Measurements from ENCODE around the gene FBXO44. TPM values are rescaled to one million over a fixed set of nuclear protein-coding genes. Genes with fewer than 3 reads are reported as not detected.
A peak's percentile ranks its signal among the peaks of the same experiment; 100 is the strongest.

FBXO44 gene
- total RNA-seq, 1 experiment from 2014 or later: 22.6 TPM

DNA sequence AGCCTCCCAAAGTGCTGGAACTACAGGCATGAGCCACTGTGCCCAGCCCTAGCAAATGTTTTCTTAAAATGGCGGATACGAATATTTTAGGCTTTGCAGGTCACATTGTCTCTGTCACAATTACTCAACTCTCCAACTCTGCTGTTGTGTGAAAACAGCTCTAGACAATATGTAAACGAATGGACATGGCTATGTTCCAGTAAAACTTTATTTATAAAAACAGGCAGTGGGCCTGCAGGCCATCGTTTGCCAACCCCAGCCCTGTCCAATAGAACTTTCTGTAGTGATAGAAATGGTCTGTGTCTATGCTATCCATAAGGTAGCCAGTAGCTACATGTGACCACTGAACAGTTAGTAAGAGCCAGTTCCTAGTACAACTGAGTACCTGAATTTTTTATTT is 5.1 kb downstream of the FBXO44 start:
- TF ChIP-seq, protein P1, sequence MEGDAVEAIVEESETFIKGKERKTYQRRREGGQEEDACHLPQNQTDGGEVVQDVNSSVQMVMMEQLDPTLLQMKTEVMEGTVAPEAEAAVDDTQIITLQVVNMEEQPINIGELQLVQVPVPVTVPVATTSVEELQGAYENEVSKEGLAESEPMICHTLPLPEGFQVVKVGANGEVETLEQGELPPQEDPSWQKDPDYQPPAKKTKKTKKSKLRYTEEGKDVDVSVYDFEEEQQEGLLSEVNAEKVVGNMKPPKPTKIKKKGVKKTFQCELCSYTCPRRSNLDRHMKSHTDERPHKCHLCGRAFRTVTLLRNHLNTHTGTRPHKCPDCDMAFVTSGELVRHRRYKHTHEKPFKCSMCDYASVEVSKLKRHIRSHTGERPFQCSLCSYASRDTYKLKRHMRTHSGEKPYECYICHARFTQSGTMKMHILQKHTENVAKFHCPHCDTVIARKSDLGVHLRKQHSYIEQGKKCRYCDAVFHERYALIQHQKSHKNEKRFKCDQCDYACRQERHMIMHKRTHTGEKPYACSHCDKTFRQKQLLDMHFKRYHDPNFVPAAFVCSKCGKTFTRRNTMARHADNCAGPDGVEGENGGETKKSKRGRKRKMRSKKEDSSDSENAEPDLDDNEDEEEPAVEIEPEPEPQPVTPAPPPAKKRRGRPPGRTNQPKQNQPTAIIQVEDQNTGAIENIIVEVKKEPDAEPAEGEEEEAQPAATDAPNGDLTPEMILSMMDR (IDR thresholded peaks at IDR 0.05; ENCODE audit: insufficient read depth in 1 of 2, low read depth in 1 of 2, low read length in 1 of 2, severe bottlenecking in 1 of 2, unreplicated experiment in 1 of 2): no peak
- ChIA-PET POLR2A (no interaction called here), CTCF (no interaction called here)
- Mint-ChIP-seq H3K36me3 (ENCODE audit: insufficient read depth, unreplicated experiment) (no peaks in the 10 kb centered on the region), H3K4me1 (ENCODE audit: low read depth, unreplicated experiment) (no peaks in the 10 kb centered on the region), H3K27me3 (ENCODE audit: insufficient read depth, unreplicated experiment) (no peaks in the 10 kb centered on the region), H3K4me3 (ENCODE audit: unreplicated experiment) (no peak overlapping the region), H3K27ac (ENCODE audit: unreplicated experiment) (no peak overlapping the region), H3K9me3 (ENCODE audit: unreplicated experiment) (no peaks in the 10 kb centered on the region)
- intact Hi-C loops (cut with micrococcal nuclease; ENCODE audit: unreplicated experiment): no loop called here
- Histone ChIP-seq H3K4me3 (ENCODE audit: low read depth, low read length) (no peak overlapping the region), H3K27me3 (replicated peaks; ENCODE audit: control insufficient read depth, insufficient read depth, low read length) (no peaks in the 10 kb centered on the region), H3K9me3 (no peaks in the 10 kb centered on the region), H3K36me3 (ENCODE audit: control insufficient read depth, insufficient read depth, low read length) (peaks cover 2% of the 10 kb centered on the region; the same call in 1 of the 2 replicates), H3K4me1 (0 out of 2 replicates have a peak, but pooled peaks cover 3% of the 10 kb centered on the region)
- BruUV-seq (replicated peaks): no TSS peak
- DNase-seq: no peak

GRCh38 chr1:11661103-11661502 is 6.4 kb downstream of the FBXO44 start:
- CTCF ChIA-PET: no interaction called here
- Histone ChIP-seq H3K36me3 (ENCODE audit: control insufficient read depth, insufficient read depth, low read length) (peaks cover 2% of the 10 kb centered on the region; the same call in 1 of the 2 replicates), H3K9me3 (no peaks in the 10 kb centered on the region), H3K4me3 (ENCODE audit: low read depth, low read length) (no peak overlapping the region), H3K4me1 (0 out of 2 replicates have a peak, but pooled peaks cover 4% of the 10 kb centered on the region), H3K27me3 (replicated peaks; ENCODE audit: control insufficient read depth, insufficient read depth, low read length) (no peaks in the 10 kb centered on the region)
- Mint-ChIP-seq H3K36me3 (ENCODE audit: insufficient read depth, unreplicated experiment) (no peaks in the 10 kb centered on the region), H3K4me3 (ENCODE audit: unreplicated experiment) (no peak overlapping the region), H3K4me1 (ENCODE audit: low read depth, unreplicated experiment) (no peaks in the 10 kb centered on the region), H3K27ac (ENCODE audit: unreplicated experiment) (no peak overlapping the region), H3K9me3 (ENCODE audit: unreplicated experiment) (no peaks in the 10 kb centered on the region), H3K27me3 (ENCODE audit: insufficient read depth, unreplicated experiment) (no peaks in the 10 kb centered on the region)
- BruUV-seq (replicated peaks): no TSS peak
- no peak for DNase-seq
- TF ChIP-seq, protein P1 (IDR thresholded peaks at IDR 0.05; ENCODE audit: insufficient read depth in 1 of 2, low read depth in 1 of 2, low read length in 1 of 2, severe bottlenecking in 1 of 2, unreplicated experiment in 1 of 2): no peak
- intact Hi-C loops (cut with micrococcal nuclease; ENCODE audit: unreplicated experiment): no loop called here
- POLR2A ChIA-PET: no interaction called here

DNA sequence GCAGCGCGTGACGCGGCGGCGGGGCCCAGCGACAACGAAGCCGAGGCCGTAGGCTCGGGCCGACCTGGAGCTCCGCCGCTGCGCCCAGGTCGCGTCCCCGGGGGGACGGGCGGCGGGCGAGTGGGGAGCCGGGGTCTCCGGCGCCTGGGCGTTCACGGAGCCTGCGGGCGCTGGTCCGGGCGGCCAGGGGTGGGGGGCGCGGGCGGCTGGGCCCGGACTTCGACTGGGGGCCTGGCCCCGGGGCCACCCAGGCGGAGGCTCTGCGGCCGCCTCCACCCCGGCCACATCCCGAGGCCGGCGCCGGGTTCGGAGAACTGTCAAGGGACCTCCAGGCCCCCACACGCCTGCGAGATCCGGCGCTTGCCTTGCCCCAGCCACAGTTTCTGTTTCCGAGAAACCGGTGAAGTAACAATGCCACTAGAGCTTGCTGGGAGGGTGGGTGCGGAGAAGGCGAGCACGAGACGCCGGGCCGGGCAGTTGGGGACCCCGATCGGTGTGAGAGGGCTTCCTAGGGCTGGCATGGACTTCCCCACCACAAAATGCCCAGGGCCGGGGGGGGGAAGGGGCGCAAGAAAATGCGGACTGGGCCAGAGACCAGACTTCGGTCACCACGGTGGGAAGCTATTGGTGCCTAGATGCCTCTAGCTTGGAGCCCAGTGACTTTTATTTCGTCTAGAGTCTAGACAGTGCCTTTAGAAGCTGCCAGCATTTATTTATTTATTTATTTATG is 9.8 kb downstream of the FBXO44 start:
- intact Hi-C loops (cut with micrococcal nuclease; ENCODE audit: unreplicated experiment): loop anchor here (2.0 kb wide), 1 partner anchor 26 kb away; the partner anchor contains the start of gene DRAXIN
- Histone ChIP-seq H3K4me3 (ENCODE audit: low read depth, low read length) (peak overlapping the region; percentile 55), H3K36me3 (ENCODE audit: control insufficient read depth, insufficient read depth, low read length) (no peaks in the 10 kb centered on the region; the same call in 1 of the 2 replicates), H3K4me1 (0 out of 2 replicates have a peak, but pooled peaks cover 4% of the 10 kb centered on the region), H3K27me3 (replicated peaks; ENCODE audit: control insufficient read depth, insufficient read depth, low read length) (no peaks in the 10 kb centered on the region), H3K9me3 (no peaks in the 10 kb centered on the region)
- TF ChIP-seq, protein P1 (IDR thresholded peaks at IDR 0.05; ENCODE audit: insufficient read depth in 1 of 2, low read depth in 1 of 2, low read length in 1 of 2, severe bottlenecking in 1 of 2, unreplicated experiment in 1 of 2): no peak
- no peaks in the 10 kb centered on the region for H3K36me3 Mint-ChIP-seq (ENCODE audit: insufficient read depth, unreplicated experiment)
- CTCF ChIA-PET: interaction anchor here (0.6 to 1.9 kb wide), 15 partner anchors 11 to 611 kb away, joined by 3 to 17 read pairs (median 5); partner anchors contain the start of genes AGTRAP, FBXO2 and UBIAD1
- H3K27ac Mint-ChIP-seq (ENCODE audit: unreplicated experiment): no peak overlapping the region
- BruUV-seq (replicated peaks): TSS peak; percentile 15
- H3K27me3 Mint-ChIP-seq (ENCODE audit: insufficient read depth, unreplicated experiment): no peaks in the 10 kb centered on the region
- POLR2A ChIA-PET: interaction anchor here (0.6 to 1.1 kb wide), 2 partner anchors 12 to 117 kb away, joined by 3 to 4 read pairs; no protein-coding TSS in a partner anchor
- H3K9me3 Mint-ChIP-seq (ENCODE audit: unreplicated experiment): no peaks in the 10 kb centered on the region
- H3K4me1 Mint-ChIP-seq (ENCODE audit: low read depth, unreplicated experiment): no peaks in the 10 kb centered on the region
- H3K4me3 Mint-ChIP-seq (ENCODE audit: unreplicated experiment): peak overlapping the region; percentile 64
- peak in 1 of 2 experiments; percentile 50 for DNase-seq
